ENCODE results near the gene ZNF92.
"Not testable (repeated sequence)": the region's sequence is repeated elsewhere in the genome, so short reads cannot be mapped to it uniquely, and the experiment has no call there.

ZNF92 gene

DNA sequence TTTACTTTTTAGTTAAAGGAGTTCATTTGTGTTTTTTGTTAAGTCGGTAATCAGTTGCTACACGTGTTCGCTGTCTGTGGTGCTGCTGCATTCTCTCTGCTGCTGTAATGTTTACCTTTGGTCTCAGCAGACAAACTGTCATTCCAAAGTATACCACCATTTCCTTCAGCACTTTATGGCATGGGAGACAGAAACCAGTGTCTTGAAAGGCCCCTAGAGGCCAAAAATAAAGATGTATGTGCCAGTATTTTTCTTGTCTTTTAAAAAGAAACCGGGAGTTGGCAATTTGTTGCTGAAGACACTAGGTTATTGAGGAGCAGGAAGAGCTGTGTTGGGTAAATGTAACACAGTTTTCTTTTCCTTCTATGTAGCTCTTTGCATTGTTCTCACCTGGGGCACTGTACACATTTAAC is 24.1 kb downstream of the ZNF92 start:
- TF ChIP-seq, protein P1, sequence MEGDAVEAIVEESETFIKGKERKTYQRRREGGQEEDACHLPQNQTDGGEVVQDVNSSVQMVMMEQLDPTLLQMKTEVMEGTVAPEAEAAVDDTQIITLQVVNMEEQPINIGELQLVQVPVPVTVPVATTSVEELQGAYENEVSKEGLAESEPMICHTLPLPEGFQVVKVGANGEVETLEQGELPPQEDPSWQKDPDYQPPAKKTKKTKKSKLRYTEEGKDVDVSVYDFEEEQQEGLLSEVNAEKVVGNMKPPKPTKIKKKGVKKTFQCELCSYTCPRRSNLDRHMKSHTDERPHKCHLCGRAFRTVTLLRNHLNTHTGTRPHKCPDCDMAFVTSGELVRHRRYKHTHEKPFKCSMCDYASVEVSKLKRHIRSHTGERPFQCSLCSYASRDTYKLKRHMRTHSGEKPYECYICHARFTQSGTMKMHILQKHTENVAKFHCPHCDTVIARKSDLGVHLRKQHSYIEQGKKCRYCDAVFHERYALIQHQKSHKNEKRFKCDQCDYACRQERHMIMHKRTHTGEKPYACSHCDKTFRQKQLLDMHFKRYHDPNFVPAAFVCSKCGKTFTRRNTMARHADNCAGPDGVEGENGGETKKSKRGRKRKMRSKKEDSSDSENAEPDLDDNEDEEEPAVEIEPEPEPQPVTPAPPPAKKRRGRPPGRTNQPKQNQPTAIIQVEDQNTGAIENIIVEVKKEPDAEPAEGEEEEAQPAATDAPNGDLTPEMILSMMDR (IDR thresholded peaks at IDR 0.05; ENCODE audit: low read depth, low read length): no peak
- H3K4me3 ChIP-seq (ENCODE audit: low read depth, low read length): no peak overlapping the region

- H3K4me3 ChIP-seq (ENCODE audit: low read depth, low read length): not testable (repeated sequence)
These were observed 25.0 kb downstream of the ZNF92 start for GRCh38 chr7:65398671-65399070.

- H3K4me3 ChIP-seq (ENCODE audit: low read depth, low read length): not testable (repeated sequence)
These were observed 25.4 kb downstream of the ZNF92 start for GRCh38 chr7:65399101-65399500.

- H3K4me3 ChIP-seq (ENCODE audit: low read depth, low read length): no peak overlapping the region
- TF ChIP-seq, protein P1 (IDR thresholded peaks at IDR 0.05; ENCODE audit: low read depth, low read length): no peak
These were observed 30.4 kb downstream of the ZNF92 start for GRCh38 chr7:65404020-65404419.

GRCh38 chr7:65406706-65407105 is 33.1 kb downstream of the ZNF92 start:
- H3K4me3 ChIP-seq (ENCODE audit: low read depth, low read length): not testable (repeated sequence)

DNA sequence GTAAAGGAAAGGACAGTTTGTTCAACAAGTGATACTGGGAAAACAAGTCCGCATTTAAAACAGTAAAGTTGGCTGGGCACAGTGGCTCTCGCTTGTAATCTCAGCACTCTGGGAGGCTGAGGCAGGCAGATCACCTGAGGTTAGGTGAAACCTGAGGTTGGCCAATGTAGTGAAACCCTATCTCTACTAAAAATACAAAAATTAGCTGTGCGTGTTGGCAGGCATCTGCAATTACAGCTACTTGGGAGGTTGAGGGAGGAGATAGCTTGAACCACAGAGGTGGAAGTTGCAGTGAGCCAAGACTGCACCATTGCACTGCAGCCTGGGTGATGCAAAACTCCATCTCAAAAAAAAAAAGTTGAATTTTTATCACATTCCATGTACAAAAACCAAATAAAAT is 35.7 kb downstream of the ZNF92 start:
- no peak overlapping the region for H3K4me3 ChIP-seq (ENCODE audit: low read depth, low read length)
- TF ChIP-seq, protein P1 (IDR thresholded peaks at IDR 0.05; ENCODE audit: low read depth, low read length): no peak

DNA sequence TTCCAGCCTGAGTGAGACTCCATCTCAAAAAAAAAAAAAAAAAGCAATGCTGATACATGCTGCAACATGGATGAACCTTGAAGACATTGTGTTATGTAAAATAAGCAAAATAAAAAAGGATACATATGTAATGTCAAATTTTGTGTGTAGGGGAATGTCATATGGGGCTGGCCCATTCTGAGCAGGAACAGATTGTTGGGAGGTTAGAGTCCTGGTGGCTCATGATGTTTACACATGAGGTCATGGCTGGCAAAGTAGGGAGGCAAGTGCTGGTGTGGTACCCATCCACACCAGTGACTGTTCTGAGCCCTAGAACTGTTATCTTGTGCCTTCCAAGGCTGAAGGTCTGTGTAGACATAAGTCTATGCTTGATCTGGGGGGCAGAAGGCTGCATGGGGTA is 37.6 kb downstream of the ZNF92 start:
- TF ChIP-seq, protein P1 (IDR thresholded peaks at IDR 0.05; ENCODE audit: low read depth, low read length): no peak
- H3K4me3 ChIP-seq (ENCODE audit: low read depth, low read length): no peak overlapping the region

DNA sequence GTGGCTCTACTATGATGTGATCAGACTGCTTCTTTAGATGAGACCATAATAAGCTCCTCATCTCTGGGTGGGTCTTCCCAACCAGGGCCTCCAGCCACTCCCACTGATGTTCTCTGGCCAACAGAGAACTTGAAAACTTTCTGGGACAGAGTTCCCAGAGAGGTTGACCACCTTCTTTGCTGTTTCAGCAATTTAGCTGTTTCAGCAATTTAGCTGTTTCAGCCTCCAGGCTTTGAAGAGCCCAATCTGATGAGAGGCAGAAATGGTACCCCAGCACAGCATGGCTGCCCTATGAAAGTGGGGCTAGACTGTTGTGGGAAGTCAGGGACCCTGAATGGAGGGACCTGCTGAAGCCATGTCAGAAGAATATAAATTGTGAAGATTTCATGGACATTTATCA is 49.0 kb downstream of the ZNF92 start:
- TF ChIP-seq, protein P1 (IDR thresholded peaks at IDR 0.05; ENCODE audit: low read depth, low read length): no peak
- no peak overlapping the region for H3K4me3 ChIP-seq (ENCODE audit: low read depth, low read length)

GRCh38 chr7:65423286-65423685 is 49.6 kb downstream of the ZNF92 start:
- not testable (repeated sequence) for H3K4me3 ChIP-seq (ENCODE audit: low read depth, low read length)

All from WI38 (cell line).